Effector CD8-positive, alpha-beta T cell (primary cell): Measurements from ENCODE around the gene IL1A.
"Not testable (repeated sequence)": the region's sequence is repeated elsewhere in the genome, so short reads cannot be mapped to it uniquely, and the experiment has no call there.

Experiments
- DNase-seq: peaks from one replicate; lab custom pipeline; 2025; lab: John Stamatoyannopoulos, UW
- total RNA-seq, 4 experiments: gene quantifications; one replicate each; lab custom pipeline; 2026; lab: John Stamatoyannopoulos, UW

IL1A gene, protein sequence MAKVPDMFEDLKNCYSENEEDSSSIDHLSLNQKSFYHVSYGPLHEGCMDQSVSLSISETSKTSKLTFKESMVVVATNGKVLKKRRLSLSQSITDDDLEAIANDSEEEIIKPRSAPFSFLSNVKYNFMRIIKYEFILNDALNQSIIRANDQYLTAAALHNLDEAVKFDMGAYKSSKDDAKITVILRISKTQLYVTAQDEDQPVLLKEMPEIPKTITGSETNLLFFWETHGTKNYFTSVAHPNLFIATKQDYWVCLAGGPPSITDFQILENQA
- 0 to 1.3 (median 0) reads per million in 4 experiments for total RNA-seq

DNA sequence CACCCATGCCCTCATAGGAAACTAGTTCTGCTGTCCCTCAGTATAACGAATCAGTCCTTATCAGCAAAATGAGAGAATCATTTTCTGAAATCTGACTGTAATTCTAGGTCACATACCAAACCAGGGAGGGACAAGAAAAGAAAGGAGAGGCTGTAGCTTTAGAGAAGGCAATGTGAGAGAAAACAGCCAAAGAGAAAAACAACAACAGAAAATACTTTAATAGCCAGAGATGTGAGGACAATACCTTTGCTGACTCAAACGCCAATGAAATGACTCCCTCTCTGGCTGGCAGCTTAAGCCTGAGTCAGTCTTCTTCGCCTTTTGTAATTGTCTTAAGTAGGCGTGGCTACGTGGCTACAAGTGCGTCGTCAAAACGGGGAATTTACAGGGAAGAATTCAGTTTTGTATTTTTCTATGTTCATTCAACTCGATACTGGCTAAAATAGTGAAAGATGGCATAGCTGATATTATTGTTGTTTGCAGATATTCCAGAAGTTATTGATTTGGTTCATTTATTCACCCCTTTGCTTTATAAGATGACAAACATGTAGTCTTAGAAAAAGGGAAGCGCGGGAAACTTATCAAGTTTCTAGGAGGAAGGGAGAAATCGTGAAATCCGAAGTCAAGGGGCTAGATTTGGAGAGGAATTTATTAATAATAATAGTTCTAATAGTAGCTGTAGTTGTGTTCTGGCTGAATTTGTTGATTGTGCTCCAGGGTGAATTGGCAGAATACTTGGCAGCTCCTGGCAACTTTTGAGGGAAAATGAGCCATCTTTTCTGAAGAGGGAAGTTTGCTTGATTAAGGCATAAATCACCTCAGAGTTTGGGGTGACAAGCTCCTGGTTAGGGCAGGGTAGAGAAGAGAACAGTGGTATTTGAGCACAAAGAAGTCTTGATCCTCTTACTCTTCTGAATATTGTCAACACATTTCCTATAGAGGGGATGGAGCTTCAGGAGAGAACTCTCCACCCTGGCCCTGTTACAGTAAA, at the start of gene IL1A:
Gene IL1A, minus strand, starts transcription at position 295 of the 991 bp plus-strand sequence. CDS start 723 bp downstream, outside the sequence.
- DNase-seq, result no peak

- no peak for DNase-seq
These were observed 49.7 kb upstream of the IL1A start for GRCh38 chr2:112833976-112834375.

DNA sequence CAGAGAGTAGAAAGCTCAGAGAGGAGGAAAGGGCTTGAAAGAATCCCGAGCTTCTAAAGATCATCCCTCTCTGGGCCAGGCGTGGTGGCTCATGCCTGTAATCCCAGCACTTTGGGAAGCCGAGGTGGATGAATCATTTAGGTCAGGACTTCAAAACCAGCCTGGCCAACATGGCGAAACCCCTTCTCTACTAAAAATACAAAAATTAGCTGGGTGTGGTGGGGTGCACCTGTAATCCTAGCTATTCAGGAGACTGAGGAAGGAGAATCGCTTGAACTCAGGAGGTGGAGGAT, 49.3 kb upstream of the IL1A start:
- DNase-seq, result not testable (repeated sequence)

- DNase-seq, result no peak
These were observed 48.7 kb upstream of the IL1A start for GRCh38 chr2:112832841-112833638.

GRCh38 chr2:112831946-112832840, 47.9 kb upstream of the IL1A start:
- no peak for DNase-seq

DNA sequence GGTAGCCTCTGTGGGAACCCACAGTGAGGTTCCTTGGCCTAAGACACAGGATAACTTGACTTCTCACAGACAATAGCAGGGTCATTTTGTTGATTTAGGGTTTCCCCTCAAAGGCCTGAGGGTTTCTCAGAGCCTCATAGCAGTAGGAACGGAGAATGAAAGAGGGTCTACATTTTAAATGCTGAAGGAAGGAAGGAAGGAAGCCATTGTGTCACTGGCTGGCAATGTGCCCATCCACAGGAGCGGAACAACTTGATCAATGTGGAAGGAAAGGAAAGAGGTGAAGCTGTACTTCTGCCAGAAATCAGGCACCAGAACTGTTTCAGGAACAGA, 47.2 kb upstream of the IL1A start:
- no peak for DNase-seq

GRCh38 chr2:112830682-112831512, 46.6 kb upstream of the IL1A start:
- DNase-seq, result no peak

- DNase-seq, result no peak
These were observed 45.8 kb upstream of the IL1A start for GRCh38 chr2:112829961-112830681.

DNA sequence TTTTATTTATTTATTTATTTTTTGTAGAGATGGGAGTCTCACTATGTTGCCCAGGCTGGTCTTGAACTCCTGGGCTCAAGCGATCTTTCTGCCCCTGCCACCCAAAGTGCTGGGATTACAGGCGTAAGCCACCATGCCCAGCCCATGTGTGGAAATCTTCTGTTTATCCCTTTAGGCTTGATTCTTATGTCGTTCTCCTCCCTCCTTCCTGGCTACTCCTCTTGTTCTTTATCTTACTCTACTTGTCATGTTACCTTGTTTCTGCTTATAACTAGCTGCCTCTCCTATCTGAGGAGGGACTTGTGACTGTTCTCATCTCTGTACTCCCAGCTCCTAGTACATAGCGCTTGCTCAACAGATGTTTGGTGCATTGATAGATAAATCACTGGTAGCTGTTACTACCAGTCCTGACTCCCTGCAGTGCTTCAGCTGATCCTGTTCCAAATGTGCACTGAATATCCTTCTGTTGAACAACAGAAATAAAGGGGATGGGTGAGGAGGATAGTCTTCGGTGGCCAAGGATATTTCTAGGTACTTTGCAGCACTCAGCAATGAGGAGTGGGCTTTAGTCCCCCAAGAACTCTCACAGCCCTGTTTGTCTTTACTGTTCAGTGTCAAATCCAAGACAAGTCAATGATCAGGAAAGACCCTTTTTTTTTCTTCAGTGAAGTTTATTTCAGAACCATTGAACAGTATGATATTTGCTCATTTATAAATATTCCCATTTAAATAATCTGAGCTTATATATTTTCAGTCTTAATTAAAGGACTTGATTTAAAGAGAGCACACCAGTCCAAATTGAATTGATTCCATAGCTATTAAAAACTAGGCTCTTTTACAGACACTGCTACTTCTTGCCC, 45.0 kb upstream of the IL1A start:
- DNase-seq, result no peak

GRCh38 chr2:112828251-112828691, 44.0 kb upstream of the IL1A start:
- DNase-seq, result no peak

GRCh38 chr2:112827604-112828185, 43.4 kb upstream of the IL1A start:
- DNase-seq, result no peak

- DNase-seq, result no peak
These were observed 42.7 kb upstream of the IL1A start for GRCh38 chr2:112827009-112827408.

DNA sequence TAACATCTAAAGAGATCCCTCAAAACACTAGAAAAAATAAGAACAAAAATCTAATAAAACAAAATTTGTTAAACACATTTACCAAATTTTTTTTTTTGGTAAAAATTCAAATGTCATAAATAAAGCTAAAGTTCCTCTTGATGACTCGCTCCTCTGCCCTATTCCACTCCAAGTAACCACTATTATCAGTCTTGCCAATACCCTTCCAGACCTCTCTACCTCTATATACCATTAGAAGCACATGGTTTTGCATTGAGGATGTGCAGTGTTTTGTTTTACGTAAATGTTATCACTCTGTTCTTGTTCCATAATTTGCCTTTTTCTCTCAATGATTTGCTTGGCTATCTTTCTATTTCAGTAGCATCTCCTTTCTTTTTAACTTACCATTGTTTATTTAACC, 41.4 kb upstream of the IL1A start:
- DNase-seq, result no peak

DNA sequence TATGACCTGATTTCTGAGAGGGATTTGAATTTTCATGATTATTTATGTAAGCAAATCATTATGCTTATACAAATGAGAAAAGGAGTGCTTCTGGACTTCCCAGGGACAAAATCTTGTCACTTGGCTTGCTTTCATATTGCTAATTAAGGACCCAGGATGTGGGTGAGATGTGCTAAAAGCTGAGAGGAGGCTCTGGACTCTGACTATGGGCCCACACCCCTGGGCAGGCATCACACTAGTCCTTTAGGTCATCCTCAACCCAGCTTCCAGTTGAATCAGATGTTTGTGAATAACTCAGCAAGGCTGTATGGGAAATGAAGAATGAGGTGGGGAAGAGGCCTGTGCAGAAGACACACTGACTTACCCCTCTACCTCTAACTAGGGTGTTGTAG, 40.4 kb upstream of the IL1A start:
- DNase-seq, result no peak

- DNase-seq, result no peak
These were observed 37.4 kb upstream of the IL1A start for GRCh38 chr2:112821682-112822081.

DNA sequence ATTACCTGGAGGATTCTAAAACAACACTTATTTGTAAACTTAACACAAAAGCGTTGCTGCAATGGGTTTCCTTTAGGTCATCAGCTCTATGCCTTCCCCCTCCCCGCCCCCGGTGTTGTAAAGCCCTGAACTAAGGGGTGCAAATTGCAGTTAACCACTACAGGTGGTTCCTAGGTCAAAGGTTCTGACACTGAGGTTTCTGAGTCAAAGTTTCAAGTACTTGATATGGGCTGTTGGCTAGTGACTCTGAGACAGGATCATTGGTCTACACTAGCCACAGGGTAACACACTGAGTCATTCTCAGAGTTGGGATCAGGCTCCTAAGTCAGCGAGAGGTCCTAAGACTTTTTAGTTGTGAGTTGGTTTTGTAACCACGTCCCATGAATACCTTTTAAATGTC, 36.8 kb upstream of the IL1A start:
- DNase-seq, result no peak

- no peak for DNase-seq
These were observed 36.0 kb upstream of the IL1A start for GRCh38 chr2:112820343-112820742.

DNA sequence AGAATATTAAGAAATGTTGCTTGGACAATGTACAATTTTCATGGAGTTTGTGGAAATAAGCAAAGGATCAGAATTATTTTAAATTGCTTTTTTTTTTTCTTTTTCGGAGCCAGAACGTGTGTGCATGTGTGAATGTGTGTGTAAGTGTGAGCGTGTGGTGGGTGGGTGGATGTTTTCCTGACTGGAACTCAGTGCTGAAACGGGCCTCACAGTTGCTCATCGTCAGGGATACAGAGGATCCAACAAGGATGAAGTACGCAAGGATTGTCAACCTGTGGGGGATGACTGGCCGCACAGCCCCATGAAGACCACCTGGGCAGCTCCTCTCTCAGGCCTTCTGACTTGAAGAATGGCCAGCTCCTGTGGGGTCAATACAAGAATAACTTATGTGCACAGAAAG, 34.8 kb upstream of the IL1A start:
- no peak for DNase-seq
